T-helper 17 cell (primary cell): ENCODE data around the gene AUH. TPM values are rescaled to one million over a fixed set of nuclear protein-coding genes. Genes with fewer than 3 reads are reported as not detected.

Experiments used
- ATAC-seq: fragments of 150-1000 bp; cut with Tn5 transposase; 2 replicates; pipeline ENCODE4 v1.10.0; 2021; ENCODE audit warnings: mild to moderate bottlenecking, moderate library complexity
- DNase-seq, 3 donors: peaks; one replicate each; pipeline versions ENCODE4 v3.0.0 to v3.0.0-alpha.2; 2020 to 2021
- H3K9me3 ChIP-seq: one replicate; pipeline ENCODE4 v1.7.0; 2013; ENCODE audit warnings: low read length, mild to moderate bottlenecking; ENCODE audit not compliant: control insufficient read depth, poor library complexity, severe bottlenecking
- H3K27ac Mint-ChIP-seq: one replicate; pipeline ENCODE4 v1.8.0; 2022; ENCODE audit warnings: mild to moderate bottlenecking, moderate library complexity, mixed read lengths
- H3K27me3 Mint-ChIP-seq: one replicate; pipeline ENCODE4 v1.8.0; 2022; ENCODE audit warnings: mixed read lengths
- H3K36me3 Mint-ChIP-seq: one replicate; pipeline ENCODE4 v1.8.0; 2022; ENCODE audit warnings: low read depth, mixed read lengths
- H3K4me1 Mint-ChIP-seq: one replicate; pipeline ENCODE4 v1.8.0; 2022; ENCODE audit warnings: mild to moderate bottlenecking, mixed read lengths
- H3K4me3 Mint-ChIP-seq: one replicate; pipeline ENCODE4 v1.8.0; 2022; ENCODE audit warnings: mild to moderate bottlenecking, moderate library complexity, mixed read lengths
- total RNA-seq, 4 donors: library from RNA in 2 of 4; stranded (reverse) in 2 of 4; gene quantifications; one replicate each; pipeline ENCODE4 v1.2.3 and lab custom pipeline; 2022 to 2026

The AUH gene
- total RNA-seq, 2 donors from 2014 or later, result 15.2 to 17.2 TPM

- no peaks in the 10 kb centered on the region for H3K27me3 Mint-ChIP-seq
- no peak for ATAC-seq
- no peaks in the 10 kb centered on the region for H3K9me3 ChIP-seq
- DNase-seq, result no peak
- peaks cover 3% of the 10 kb centered on the region for H3K4me1 Mint-ChIP-seq
- H3K36me3 Mint-ChIP-seq, result peaks cover 26% of the 10 kb centered on the region
- no peak overlapping the region for H3K27ac Mint-ChIP-seq
- no peak overlapping the region for H3K4me3 Mint-ChIP-seq
Observed at GRCh38 chr9:91291866-91292265, 69.9 kb downstream of the AUH start.

GRCh38 chr9:91289244-91289643 lies 72.5 kb downstream of the AUH start:
- Mint-ChIP-seq H3K4me3 (no peak overlapping the region), H3K4me1 (peaks cover 3% of the 10 kb centered on the region), H3K36me3 (peaks cover 18% of the 10 kb centered on the region), H3K27me3 (no peaks in the 10 kb centered on the region), H3K27ac (no peak overlapping the region)
- DNase-seq (no peak), ATAC-seq (no peak)
- no peaks in the 10 kb centered on the region for H3K9me3 ChIP-seq

GRCh38 chr9:91285729-91286353 lies 75.9 kb downstream of the AUH start:
- ATAC-seq (no peak), DNase-seq (no peak)
- no peak overlapping the region for H3K27ac Mint-ChIP-seq
- no peak overlapping the region for H3K4me3 Mint-ChIP-seq
- peaks cover 3% of the 10 kb centered on the region for H3K4me1 Mint-ChIP-seq
- no peaks in the 10 kb centered on the region for H3K9me3 ChIP-seq
- peaks cover 6% of the 10 kb centered on the region for H3K36me3 Mint-ChIP-seq
- no peaks in the 10 kb centered on the region for H3K27me3 Mint-ChIP-seq

GRCh38 chr9:91282292-91282691 lies 79.4 kb downstream of the AUH start:
- Mint-ChIP-seq H3K27ac (no peak overlapping the region), H3K4me3 (no peak overlapping the region), H3K36me3 (peaks cover 6% of the 10 kb centered on the region), H3K4me1 (peaks cover 3% of the 10 kb centered on the region), H3K27me3 (no peaks in the 10 kb centered on the region)
- no peak for ATAC-seq
- no peaks in the 10 kb centered on the region for H3K9me3 ChIP-seq
- DNase-seq, result no peak

GRCh38 chr9:91279296-91280204 lies 82.2 kb downstream of the AUH start:
- DNase-seq (no peak), ATAC-seq (no peak)
- Mint-ChIP-seq H3K27ac (no peak overlapping the region), H3K4me3 (no peak overlapping the region), H3K27me3 (no peaks in the 10 kb centered on the region), H3K36me3 (peaks cover 6% of the 10 kb centered on the region), H3K4me1 (peaks cover 8% of the 10 kb centered on the region)
- no peaks in the 10 kb centered on the region for H3K9me3 ChIP-seq

GRCh38 chr9:91276513-91276912 lies 85.2 kb downstream of the AUH start:
- DNase-seq, result no peak
- H3K27me3 Mint-ChIP-seq, result no peaks in the 10 kb centered on the region
- H3K9me3 ChIP-seq, result no peaks in the 10 kb centered on the region
- no peak overlapping the region for H3K4me3 Mint-ChIP-seq
- no peak overlapping the region for H3K27ac Mint-ChIP-seq
- ATAC-seq, result no peak
- peaks cover 6% of the 10 kb centered on the region for H3K36me3 Mint-ChIP-seq
- H3K4me1 Mint-ChIP-seq, result peaks cover 8% of the 10 kb centered on the region

GRCh38 chr9:91275655-91276054 lies 86.1 kb downstream of the AUH start:
- Mint-ChIP-seq H3K36me3 (peaks cover 3% of the 10 kb centered on the region), H3K27ac (no peak overlapping the region), H3K4me1 (peaks cover 8% of the 10 kb centered on the region), H3K4me3 (no peak overlapping the region), H3K27me3 (no peaks in the 10 kb centered on the region)
- DNase-seq (no peak), ATAC-seq (no peak)
- H3K9me3 ChIP-seq, result no peaks in the 10 kb centered on the region

GRCh38 chr9:91274949-91275492 lies 86.7 kb downstream of the AUH start:
- H3K9me3 ChIP-seq, result no peaks in the 10 kb centered on the region
- Mint-ChIP-seq H3K4me3 (no peak overlapping the region), H3K27me3 (no peaks in the 10 kb centered on the region), H3K36me3 (peaks cover 3% of the 10 kb centered on the region), H3K4me1 (peaks cover 8% of the 10 kb centered on the region), H3K27ac (no peak overlapping the region)
- no peak for ATAC-seq
- no peak for DNase-seq

- no peaks in the 10 kb centered on the region for H3K9me3 ChIP-seq
- H3K36me3 Mint-ChIP-seq, result peaks cover 3% of the 10 kb centered on the region
- H3K27ac Mint-ChIP-seq, result no peak overlapping the region
- ATAC-seq, result no peak
- H3K27me3 Mint-ChIP-seq, result no peaks in the 10 kb centered on the region
- H3K4me3 Mint-ChIP-seq, result no peak overlapping the region
- no peak for DNase-seq
- H3K4me1 Mint-ChIP-seq, result peaks cover 8% of the 10 kb centered on the region
Observed at GRCh38 chr9:91273853-91274552, 87.7 kb downstream of the AUH start.

- H3K9me3 ChIP-seq, result no peaks in the 10 kb centered on the region
- no peak overlapping the region for H3K4me3 Mint-ChIP-seq
- peaks cover 5% of the 10 kb centered on the region for H3K4me1 Mint-ChIP-seq
- no peaks in the 10 kb centered on the region for H3K36me3 Mint-ChIP-seq
- DNase-seq (no peak), ATAC-seq (no peak)
- no peaks in the 10 kb centered on the region for H3K27me3 Mint-ChIP-seq
- no peak overlapping the region for H3K27ac Mint-ChIP-seq
Observed at GRCh38 chr9:91271156-91271555, 90.6 kb downstream of the AUH start.

GRCh38 chr9:91269907-91270491 lies 91.7 kb downstream of the AUH start:
- no peak for ATAC-seq
- Mint-ChIP-seq H3K27ac (no peak overlapping the region), H3K36me3 (peaks cover 2% of the 10 kb centered on the region), H3K4me1 (peaks cover 1% of the 10 kb centered on the region), H3K4me3 (no peak overlapping the region), H3K27me3 (no peaks in the 10 kb centered on the region)
- H3K9me3 ChIP-seq, result no peaks in the 10 kb centered on the region
- DNase-seq, result no peak

- H3K9me3 ChIP-seq, result peaks cover 6% of the 10 kb centered on the region
- DNase-seq, result no peak
- no peaks in the 10 kb centered on the region for H3K27me3 Mint-ChIP-seq
- H3K27ac Mint-ChIP-seq, result no peak overlapping the region
- H3K36me3 Mint-ChIP-seq, result peaks cover 3% of the 10 kb centered on the region
- no peak for ATAC-seq
- no peak overlapping the region for H3K4me3 Mint-ChIP-seq
- no peaks in the 10 kb centered on the region for H3K4me1 Mint-ChIP-seq
Observed at GRCh38 chr9:91266448-91266847, 95.3 kb downstream of the AUH start.

GRCh38 chr9:91265514-91265913 lies 96.2 kb downstream of the AUH start:
- ATAC-seq, result no peak
- H3K4me3 Mint-ChIP-seq, result no peak overlapping the region
- H3K9me3 ChIP-seq, result peaks cover 6% of the 10 kb centered on the region
- no peaks in the 10 kb centered on the region for H3K27me3 Mint-ChIP-seq
- peaks cover 3% of the 10 kb centered on the region for H3K36me3 Mint-ChIP-seq
- DNase-seq, result no peak
- no peaks in the 10 kb centered on the region for H3K4me1 Mint-ChIP-seq
- no peak overlapping the region for H3K27ac Mint-ChIP-seq
